HEK293 (cell line): Measurements from ENCODE around the gene TMEM114.

Experiments used
- CTCF ChIA-PET: fragments of 350-600 bp; formaldehyde crosslinking; extraction: SDS; loops from one replicate; lab custom pipeline; 2021; ENCODE audit warnings: antibody characterized with exemption; lab: Yijun Ruan, JAX
- POLR2A ChIA-PET: fragments of 300-600 bp; formaldehyde crosslinking; extraction: SDS; loops from one replicate; lab custom pipeline; 2020; ENCODE audit warnings: antibody characterized with exemption, inconsistent platforms; lab: Yijun Ruan, JAX
- H3K27ac ChIP-seq: fragments of 200-500 bp; sonication (Bioruptor generic); 2 replicates; pipeline ENCODE4 v1.5.1; 2014; ENCODE audit warnings: low read depth, low read length, control low read depth, inconsistent platforms; ENCODE audit errors: extremely low read depth
- H3K36me3 ChIP-seq, 2 experiments: fragments of 200-500 bp in 1 of 2; sonication (Bioruptor generic) in 1 of 2; 1 replicate in 1 of 2; 2 replicates in 1 of 2; pipeline ENCODE4 v1.5.1; 2014 to 2017; ENCODE audit warnings: inconsistent platforms in 2 of 2, low read length in 2 of 2; ENCODE audit not compliant: control insufficient read depth in 2 of 2, insufficient read depth in 1 of 2
- H3K4me1 ChIP-seq: fragments of 200-500 bp; sonication (Bioruptor generic); 2 replicates; pipeline ENCODE4 v1.5.1; 2014; ENCODE audit warnings: mild to moderate bottlenecking, low read length, inconsistent platforms; ENCODE audit not compliant: control insufficient read depth, insufficient read depth
- H3K4me3 ChIP-seq: 2 replicates; pipeline ENCODE4 v1.5.1; 2011; ENCODE audit warnings: low read depth, mild to moderate bottlenecking, control low read depth, low read length, moderate library complexity
- H3K9me3 ChIP-seq: fragments of 200-500 bp; sonication (Bioruptor generic); 2 replicates; pipeline ENCODE4 v1.5.1; 2014; ENCODE audit warnings: low read depth, low read length, inconsistent platforms; ENCODE audit not compliant: control insufficient read depth, insufficient read depth
- YY2 ChIP-seq: fragments of 450-650 bp; formaldehyde crosslinking; IDR thresholded peaks from 2 replicates; pipeline ENCODE4 v1.5.1; 2016; ENCODE audit warnings: missing biosample characterization, missing genetic modification characterization
- ZFP69B ChIP-seq: fragments of 450-650 bp; formaldehyde crosslinking; IDR thresholded peaks from 2 replicates; pipeline ENCODE4 v1.5.1; 2016; ENCODE audit warnings: missing biosample characterization, missing genetic modification characterization
- ZNF114 ChIP-seq: fragments of 450-650 bp; formaldehyde crosslinking; IDR thresholded peaks from 2 replicates; pipeline ENCODE4 v1.5.0; 2017; ENCODE audit warnings: missing biosample characterization, missing genetic modification characterization
- ZNF157 ChIP-seq: fragments of 450-650 bp; formaldehyde crosslinking; IDR thresholded peaks from 2 replicates; pipeline ENCODE4 v1.5.1; 2016; ENCODE audit warnings: missing biosample characterization, missing genetic modification characterization
- ZNF239 ChIP-seq: fragments of 450-650 bp; formaldehyde crosslinking; IDR thresholded peaks from 2 replicates; pipeline ENCODE4 v1.5.1; 2016; ENCODE audit warnings: missing biosample characterization, missing genetic modification characterization
- ZNF394 ChIP-seq: fragments of 450-650 bp; formaldehyde crosslinking; IDR thresholded peaks from 2 replicates; pipeline ENCODE4 v1.5.1; 2016; ENCODE audit warnings: missing biosample characterization, missing genetic modification characterization, mild to moderate bottlenecking, moderate library complexity, borderline replicate concordance
- ZNF426 ChIP-seq: fragments of 450-650 bp; formaldehyde crosslinking; IDR thresholded peaks from 2 replicates; pipeline ENCODE4 v1.5.1; 2017; ENCODE audit warnings: missing biosample characterization, missing genetic modification characterization, mild to moderate bottlenecking, inconsistent platforms, moderate library complexity
- ZNF549 ChIP-seq: fragments of 450-650 bp; IDR thresholded peaks from 2 replicates; pipeline ENCODE4 v1.5.1; 2018; ENCODE audit warnings: missing biosample characterization, missing genetic modification characterization, mild to moderate bottlenecking, inconsistent platforms, moderate library complexity
- ZNF610 ChIP-seq: fragments of 450-650 bp; formaldehyde crosslinking; IDR thresholded peaks from 2 replicates; pipeline ENCODE4 v1.5.1; 2016; ENCODE audit warnings: missing biosample characterization, missing genetic modification characterization, borderline replicate concordance
- ZNF629 ChIP-seq: fragments of 450-650 bp; formaldehyde crosslinking; IDR thresholded peaks from 2 replicates; pipeline ENCODE4 v1.5.1; 2017; ENCODE audit warnings: missing biosample characterization, missing genetic modification characterization
- ZNF660 ChIP-seq: fragments of 450-650 bp; IDR thresholded peaks from 2 replicates; pipeline ENCODE4 v1.5.1; 2018; ENCODE audit warnings: missing biosample characterization, mild to moderate bottlenecking, missing genetic modification characterization
- ZNF677 ChIP-seq: fragments of 450-650 bp; IDR thresholded peaks from 2 replicates; pipeline ENCODE4 v1.5.0; 2018; ENCODE audit warnings: missing biosample characterization, mild to moderate bottlenecking, missing genetic modification characterization, moderate library complexity
- ZNF707 ChIP-seq: fragments of 450-650 bp; formaldehyde crosslinking; IDR thresholded peaks from 2 replicates; pipeline ENCODE4 v1.5.1; 2016; ENCODE audit warnings: missing biosample characterization, missing genetic modification characterization
- ZNF776 ChIP-seq: fragments of 450-650 bp; formaldehyde crosslinking; IDR thresholded peaks from 2 replicates; pipeline ENCODE4 v1.5.0; 2017; ENCODE audit warnings: missing biosample characterization, missing genetic modification characterization, borderline replicate concordance
- ZXDB ChIP-seq: fragments of 450-650 bp; formaldehyde crosslinking; IDR thresholded peaks from 2 replicates; pipeline ENCODE4 v1.5.1; 2016; ENCODE audit warnings: missing biosample characterization, missing genetic modification characterization
- TF ChIP-seq, protein P1 (sequence below): fragments of 450-650 bp; formaldehyde crosslinking; IDR thresholded peaks from 2 replicates; pipeline ENCODE4 v1.5.1; 2016; ENCODE audit warnings: missing biosample characterization, missing genetic modification characterization
- TF ChIP-seq, protein P2 (sequence below): fragments of 450-650 bp; formaldehyde crosslinking; conservative IDR thresholded peaks from 2 replicates; pipeline ENCODE4 v1.5.1; 2016; ENCODE audit warnings: low read depth, missing biosample characterization, missing genetic modification characterization
- TF ChIP-seq, protein P3 (sequence below): fragments of 450-650 bp; formaldehyde crosslinking; IDR thresholded peaks from 2 replicates; pipeline ENCODE4 v1.5.1; 2016; ENCODE audit warnings: missing biosample characterization, missing genetic modification characterization
- TF ChIP-seq, protein P4 (sequence below): fragments of 450-650 bp; formaldehyde crosslinking; IDR thresholded peaks from 2 replicates; pipeline ENCODE4 v1.5.0; 2017; ENCODE audit warnings: missing biosample characterization, missing genetic modification characterization, borderline replicate concordance

Gene TMEM114

DNA sequence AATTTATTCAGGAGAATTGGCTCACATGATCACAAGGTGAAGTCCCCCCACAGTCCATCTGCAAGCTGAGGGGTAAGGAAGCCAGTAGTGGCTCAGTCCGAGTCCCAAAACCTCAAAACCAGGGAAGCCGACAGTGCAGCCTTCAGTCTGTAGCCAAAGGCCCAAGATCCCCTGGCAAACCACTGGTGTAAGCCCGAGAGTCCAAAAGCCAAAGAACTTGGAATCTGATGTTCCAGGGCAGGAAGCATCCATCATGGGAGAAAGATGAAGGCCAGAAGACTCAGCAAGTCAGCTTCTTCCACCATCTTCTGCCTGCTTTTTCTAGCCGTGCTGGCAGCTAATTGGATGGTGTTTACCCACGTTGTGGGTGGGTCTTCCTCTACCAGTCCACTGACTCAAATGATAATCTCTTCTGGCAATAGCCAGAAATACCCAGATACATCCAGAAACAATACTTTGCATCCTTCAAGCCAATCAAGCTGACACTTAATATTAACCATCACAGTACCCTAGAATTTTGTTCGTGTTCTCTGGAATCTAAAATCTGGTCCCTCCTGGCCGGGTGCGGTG, 40.4 kb downstream of the TMEM114 start:
- ChIA-PET CTCF (interaction anchor here (0.7 kb wide), 1 partner anchor 150 kb away, joined by 4 read pairs; no protein-coding TSS in a partner anchor), POLR2A (no interaction called here)
- no peak for TF ChIP-seq ZNF610 (tag by site-specific recombination)
- no peak for TF ChIP-seq ZNF239 (tag by site-specific recombination)
- TF ChIP-seq, protein P1, sequence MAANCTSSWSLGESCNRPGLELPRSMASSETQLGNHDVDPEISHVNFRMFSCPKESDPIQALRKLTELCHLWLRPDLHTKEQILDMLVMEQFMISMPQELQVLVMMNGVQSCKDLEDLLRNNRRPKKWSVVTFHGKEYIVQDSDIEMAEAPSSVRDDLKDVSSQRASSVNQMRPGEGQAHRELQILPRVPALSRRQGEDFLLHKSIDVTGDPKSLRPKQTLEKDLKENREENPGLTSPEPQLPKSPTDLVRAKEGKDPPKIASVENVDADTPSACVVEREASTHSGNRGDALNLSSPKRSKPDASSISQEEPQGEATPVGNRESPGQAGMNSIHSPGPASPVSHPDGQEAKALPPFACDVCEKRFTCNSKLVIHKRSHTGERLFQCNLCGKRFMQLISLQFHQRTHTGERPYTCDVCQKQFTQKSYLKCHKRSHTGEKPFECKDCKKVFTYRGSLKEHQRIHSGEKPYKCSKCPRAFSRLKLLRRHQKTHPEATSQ: no peak
- TF ChIP-seq, protein P2, sequence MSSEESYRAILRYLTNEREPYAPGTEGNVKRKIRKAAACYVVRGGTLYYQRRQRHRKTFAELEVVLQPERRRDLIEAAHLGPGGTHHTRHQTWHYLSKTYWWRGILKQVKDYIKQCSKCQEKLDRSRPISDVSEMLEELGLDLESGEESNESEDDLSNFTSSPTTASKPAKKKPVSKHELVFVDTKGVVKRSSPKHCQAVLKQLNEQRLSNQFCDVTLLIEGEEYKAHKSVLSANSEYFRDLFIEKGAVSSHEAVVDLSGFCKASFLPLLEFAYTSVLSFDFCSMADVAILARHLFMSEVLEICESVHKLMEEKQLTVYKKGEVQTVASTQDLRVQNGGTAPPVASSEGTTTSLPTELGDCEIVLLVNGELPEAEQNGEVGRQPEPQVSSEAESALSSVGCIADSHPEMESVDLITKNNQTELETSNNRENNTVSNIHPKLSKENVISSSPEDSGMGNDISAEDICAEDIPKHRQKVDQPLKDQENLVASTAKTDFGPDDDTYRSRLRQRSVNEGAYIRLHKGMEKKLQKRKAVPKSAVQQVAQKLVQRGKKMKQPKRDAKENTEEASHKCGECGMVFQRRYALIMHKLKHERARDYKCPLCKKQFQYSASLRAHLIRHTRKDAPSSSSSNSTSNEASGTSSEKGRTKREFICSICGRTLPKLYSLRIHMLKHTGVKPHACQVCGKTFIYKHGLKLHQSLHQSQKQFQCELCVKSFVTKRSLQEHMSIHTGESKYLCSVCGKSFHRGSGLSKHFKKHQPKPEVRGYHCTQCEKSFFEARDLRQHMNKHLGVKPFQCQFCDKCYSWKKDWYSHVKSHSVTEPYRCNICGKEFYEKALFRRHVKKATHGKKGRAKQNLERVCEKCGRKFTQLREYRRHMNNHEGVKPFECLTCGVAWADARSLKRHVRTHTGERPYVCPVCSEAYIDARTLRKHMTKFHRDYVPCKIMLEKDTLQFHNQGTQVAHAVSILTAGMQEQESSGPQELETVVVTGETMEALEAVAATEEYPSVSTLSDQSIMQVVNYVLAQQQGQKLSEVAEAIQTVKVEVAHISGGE (tag by site-specific recombination): no peak
- no peak for TF ChIP-seq ZNF707 (tag by site-specific recombination)
- no peak for TF ChIP-seq ZNF394 (tag by site-specific recombination)
- no peak for TF ChIP-seq ZNF776 (tag by site-specific recombination)
- TF ChIP-seq ZNF114 (tag by site-specific recombination): no peak
- TF ChIP-seq ZNF677 (tag by site-specific recombination): no peak
- TF ChIP-seq ZNF629: no peak
- no peak for TF ChIP-seq ZNF157
- no peak for TF ChIP-seq ZNF549
- TF ChIP-seq, protein P3, sequence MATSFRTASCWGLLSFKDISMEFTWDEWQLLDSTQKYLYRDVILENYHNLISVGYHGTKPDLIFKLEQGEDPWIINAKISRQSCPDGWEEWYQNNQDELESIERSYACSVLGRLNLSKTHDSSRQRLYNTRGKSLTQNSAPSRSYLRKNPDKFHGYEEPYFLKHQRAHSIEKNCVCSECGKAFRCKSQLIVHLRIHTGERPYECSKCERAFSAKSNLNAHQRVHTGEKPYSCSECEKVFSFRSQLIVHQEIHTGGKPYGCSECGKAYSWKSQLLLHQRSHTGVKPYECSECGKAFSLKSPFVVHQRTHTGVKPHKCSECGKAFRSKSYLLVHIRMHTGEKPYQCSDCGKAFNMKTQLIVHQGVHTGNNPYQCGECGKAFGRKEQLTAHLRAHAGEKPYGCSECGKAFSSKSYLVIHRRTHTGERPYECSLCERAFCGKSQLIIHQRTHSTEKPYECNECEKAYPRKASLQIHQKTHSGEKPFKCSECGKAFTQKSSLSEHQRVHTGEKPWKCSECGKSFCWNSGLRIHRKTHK (tag by site-specific recombination): no peak
- no peak for TF ChIP-seq YY2
- TF ChIP-seq, protein P4, sequence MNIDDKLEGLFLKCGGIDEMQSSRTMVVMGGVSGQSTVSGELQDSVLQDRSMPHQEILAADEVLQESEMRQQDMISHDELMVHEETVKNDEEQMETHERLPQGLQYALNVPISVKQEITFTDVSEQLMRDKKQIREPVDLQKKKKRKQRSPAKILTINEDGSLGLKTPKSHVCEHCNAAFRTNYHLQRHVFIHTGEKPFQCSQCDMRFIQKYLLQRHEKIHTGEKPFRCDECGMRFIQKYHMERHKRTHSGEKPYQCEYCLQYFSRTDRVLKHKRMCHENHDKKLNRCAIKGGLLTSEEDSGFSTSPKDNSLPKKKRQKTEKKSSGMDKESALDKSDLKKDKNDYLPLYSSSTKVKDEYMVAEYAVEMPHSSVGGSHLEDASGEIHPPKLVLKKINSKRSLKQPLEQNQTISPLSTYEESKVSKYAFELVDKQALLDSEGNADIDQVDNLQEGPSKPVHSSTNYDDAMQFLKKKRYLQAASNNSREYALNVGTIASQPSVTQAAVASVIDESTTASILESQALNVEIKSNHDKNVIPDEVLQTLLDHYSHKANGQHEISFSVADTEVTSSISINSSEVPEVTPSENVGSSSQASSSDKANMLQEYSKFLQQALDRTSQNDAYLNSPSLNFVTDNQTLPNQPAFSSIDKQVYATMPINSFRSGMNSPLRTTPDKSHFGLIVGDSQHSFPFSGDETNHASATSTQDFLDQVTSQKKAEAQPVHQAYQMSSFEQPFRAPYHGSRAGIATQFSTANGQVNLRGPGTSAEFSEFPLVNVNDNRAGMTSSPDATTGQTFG (tag by site-specific recombination): no peak
- TF ChIP-seq ZXDB: no peak
- TF ChIP-seq ZNF426 (tag by site-specific recombination): no peak
- no peak for TF ChIP-seq ZNF660 (tag by site-specific recombination)
- no peak for TF ChIP-seq ZFP69B (tag by site-specific recombination)
- Histone ChIP-seq H3K27ac (no peak overlapping the region), H3K4me1 (no peaks in the 10 kb centered on the region), H3K9me3 (no peaks in the 10 kb centered on the region), H3K36me3 (no peaks in the 10 kb centered on the region), H3K4me3 (no peak overlapping the region)
